OCI-LY7 (cell line): ENCODE results near the gene ZBTB20.

Experiments used
- CTCF ChIP-seq: fragments of 200-600 bp; sonication (generic); conservative IDR thresholded peaks from 2 replicates; pipeline ENCODE4 v1.5.1; 2014; ENCODE audit warnings: mild to moderate bottlenecking, antibody characterized with exemption, low read length, moderate library complexity, mixed read lengths
- EZH2phosphoT487 ChIP-seq: fragments of 200-600 bp; sonication (generic); IDR thresholded peaks from 2 replicates; pipeline ENCODE4 v1.6.1; 2018; ENCODE audit warnings: low read depth, borderline replicate concordance, mild to moderate bottlenecking, mixed run types, antibody characterized with exemption, low read length, moderate library complexity, mixed read lengths

- no peak for TF ChIP-seq CTCF
- no peak for TF ChIP-seq EZH2phosphoT487
Observed at GRCh38 chr3:114351123-114351821, 795.8 kb downstream of the ZBTB20 start.
